Measurements from ENCODE around the gene DISP3.

DISP3 gene

DNA sequence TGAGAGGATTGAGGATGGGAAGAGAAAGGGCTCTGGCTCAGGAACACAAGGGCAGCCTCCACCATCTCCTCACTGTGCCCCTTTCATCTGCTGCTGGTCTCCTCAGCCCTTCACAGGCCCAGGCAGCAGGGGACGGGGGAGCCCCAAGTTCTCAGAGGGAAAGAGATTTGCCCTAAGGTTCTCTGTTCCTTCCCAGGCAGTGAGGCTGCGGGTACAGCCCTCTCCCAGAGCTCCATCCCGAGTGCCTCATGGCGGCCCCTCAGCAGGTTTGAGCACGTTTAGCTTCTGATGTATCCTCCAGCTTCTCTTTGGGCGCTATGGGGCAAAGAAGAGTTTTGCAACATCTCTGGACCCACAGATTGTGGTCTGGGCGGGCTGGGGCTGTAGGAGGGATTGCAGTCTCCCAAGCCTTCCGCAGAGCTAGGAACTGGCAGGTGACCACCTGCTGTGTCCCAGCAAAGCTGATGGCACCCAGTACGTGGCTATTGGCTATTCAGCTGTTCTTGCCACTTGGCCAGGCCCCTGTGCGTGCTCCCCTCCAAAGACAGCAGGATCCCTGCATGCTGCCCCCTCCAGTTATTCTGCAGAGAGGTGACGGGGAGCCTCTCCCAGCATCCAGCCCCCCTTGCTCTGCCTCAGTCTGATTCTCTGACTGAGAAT is 10.1 kb downstream of the DISP3 start:
- H3K27ac ChIP-seq (ENCODE audit: low read length, poor library complexity, severe bottlenecking): no peak overlapping the region
- no peak overlapping the region for H3K18ac ChIP-seq (ENCODE audit: low read depth in 1 of 2, low read length in 2 of 2)
- peaks cover 3% of the 10 kb centered on the region for H3K9me3 ChIP-seq (ENCODE audit: control insufficient read depth, low read length)

DNA sequence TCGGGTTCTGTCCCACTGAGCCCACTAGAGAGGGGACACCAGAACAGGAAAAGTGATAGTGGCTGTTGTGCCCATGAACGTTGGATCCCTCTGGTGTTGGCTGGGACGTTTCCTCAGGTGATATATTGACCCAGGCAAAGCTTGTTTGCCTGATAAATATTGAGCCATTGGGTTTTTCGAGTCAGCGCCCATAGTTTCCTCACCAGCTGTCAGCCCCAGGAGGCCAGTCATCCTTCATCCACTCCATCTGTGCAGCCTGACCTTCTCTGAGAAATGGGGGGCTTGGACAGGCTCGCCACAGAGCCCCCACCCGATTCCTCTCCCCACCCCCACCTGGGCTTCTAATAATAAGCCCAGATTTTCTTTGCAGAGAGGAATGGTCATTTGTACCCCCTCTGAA is 13.3 kb downstream of the DISP3 start:
- Histone ChIP-seq H3K18ac (ENCODE audit: low read depth in 1 of 2, low read length in 2 of 2) (no peak overlapping the region), H3K9me3 (ENCODE audit: control insufficient read depth, low read length) (peaks cover 3% of the 10 kb centered on the region), H3K4me3 (ENCODE audit: insufficient read depth in 1 of 2, low read depth in 1 of 2, low read length in 2 of 2) (no peak overlapping the region), H3K27ac (ENCODE audit: low read length, poor library complexity, severe bottlenecking) (no peak overlapping the region), H2BK15ac (ENCODE audit: low read depth, poor library complexity, severe bottlenecking) (no peak overlapping the region), H3K14ac (ENCODE audit: low read length in 2 of 2) (no peak overlapping the region), H3K9ac (ENCODE audit: low read length) (no peak overlapping the region), H3K4ac (ENCODE audit: low read depth in 1 of 2, low read length in 2 of 2) (no peak overlapping the region), H2AFZ (ENCODE audit: low read depth, low read length) (no peak overlapping the region), H3K36me3 (ENCODE audit: control insufficient read depth in 1 of 2, insufficient read depth in 2 of 2, low read depth in 1 of 2, low read length in 2 of 2) (no peaks in the 10 kb centered on the region), H2BK5ac (ENCODE audit: low read depth, low read length, poor library complexity, severe bottlenecking) (no peak overlapping the region), H3K23ac (ENCODE audit: low read length in 2 of 2) (no peak overlapping the region), H3K79me1 (replicated peaks; ENCODE audit: low read length, poor library complexity, severe bottlenecking) (no peaks in the 10 kb centered on the region), H4K8ac (ENCODE audit: low read length) (no peak overlapping the region), H3K27me3 (ENCODE audit: control insufficient read depth in 1 of 2, insufficient read depth in 1 of 2, low read length in 2 of 2) (peaks cover 8 to 38% of the 10 kb centered on the region in 2 experiments), H2BK120ac (ENCODE audit: low read depth, low read length) (no peak overlapping the region), H2BK12ac (ENCODE audit: low read length in 2 of 2) (no peak overlapping the region), H2AK5ac (ENCODE audit: low read length, severe bottlenecking) (no peak overlapping the region), H3K4me1 (ENCODE audit: control insufficient read depth, insufficient read depth, low read depth, low read length) (no peaks in the 10 kb centered on the region), H3K4me2 (ENCODE audit: low read length, poor library complexity, severe bottlenecking) (no peak overlapping the region), H4K91ac (ENCODE audit: low read length) (no peak overlapping the region)
- no peak for DNase-seq
- WGBS: 77% methylated on average over 6 of the region's 7 CpGs

More for the DNA sequence above, 10.1 kb downstream of the DISP3 start:
- H3K9ac ChIP-seq (ENCODE audit: low read length): no peak overlapping the region
- H2BK12ac ChIP-seq (ENCODE audit: low read length in 2 of 2): no peak overlapping the region
- no peak overlapping the region for H3K4me2 ChIP-seq (ENCODE audit: low read length, poor library complexity, severe bottlenecking)
- no peak for DNase-seq
- H3K4me1 ChIP-seq (ENCODE audit: control insufficient read depth, insufficient read depth, low read depth, low read length): no peaks in the 10 kb centered on the region
- no peaks in the 10 kb centered on the region for H3K36me3 ChIP-seq (ENCODE audit: control insufficient read depth in 1 of 2, insufficient read depth in 2 of 2, low read depth in 1 of 2, low read length in 2 of 2)
- H3K14ac ChIP-seq (ENCODE audit: low read length in 2 of 2): no peak overlapping the region
- H2AFZ ChIP-seq (ENCODE audit: low read depth, low read length): no peak overlapping the region
- H3K79me1 ChIP-seq (replicated peaks; ENCODE audit: low read length, poor library complexity, severe bottlenecking): no peaks in the 10 kb centered on the region
- WGBS: 73% methylated on average over 11 of the region's 11 CpGs
- no peak overlapping the region for H2BK5ac ChIP-seq (ENCODE audit: low read depth, low read length, poor library complexity, severe bottlenecking)
- H4K91ac ChIP-seq (ENCODE audit: low read length): no peak overlapping the region
- no peak overlapping the region for H3K4me3 ChIP-seq (ENCODE audit: insufficient read depth in 1 of 2, low read depth in 1 of 2, low read length in 2 of 2)
- no peak overlapping the region for H4K8ac ChIP-seq (ENCODE audit: low read length)
- no peak overlapping the region for H2BK120ac ChIP-seq (ENCODE audit: low read depth, low read length)
- H2BK15ac ChIP-seq (ENCODE audit: low read depth, poor library complexity, severe bottlenecking): no peak overlapping the region
- no peak overlapping the region for H3K23ac ChIP-seq (ENCODE audit: low read length in 2 of 2)
- H2AK5ac ChIP-seq (ENCODE audit: low read length, severe bottlenecking): no peak overlapping the region
- peaks cover 23 to 54% of the 10 kb centered on the region in 2 experiments for H3K27me3 ChIP-seq (ENCODE audit: control insufficient read depth in 1 of 2, insufficient read depth in 1 of 2, low read length in 2 of 2)
- H3K4ac ChIP-seq (ENCODE audit: low read depth in 1 of 2, low read length in 2 of 2): no peak overlapping the region

DNA sequence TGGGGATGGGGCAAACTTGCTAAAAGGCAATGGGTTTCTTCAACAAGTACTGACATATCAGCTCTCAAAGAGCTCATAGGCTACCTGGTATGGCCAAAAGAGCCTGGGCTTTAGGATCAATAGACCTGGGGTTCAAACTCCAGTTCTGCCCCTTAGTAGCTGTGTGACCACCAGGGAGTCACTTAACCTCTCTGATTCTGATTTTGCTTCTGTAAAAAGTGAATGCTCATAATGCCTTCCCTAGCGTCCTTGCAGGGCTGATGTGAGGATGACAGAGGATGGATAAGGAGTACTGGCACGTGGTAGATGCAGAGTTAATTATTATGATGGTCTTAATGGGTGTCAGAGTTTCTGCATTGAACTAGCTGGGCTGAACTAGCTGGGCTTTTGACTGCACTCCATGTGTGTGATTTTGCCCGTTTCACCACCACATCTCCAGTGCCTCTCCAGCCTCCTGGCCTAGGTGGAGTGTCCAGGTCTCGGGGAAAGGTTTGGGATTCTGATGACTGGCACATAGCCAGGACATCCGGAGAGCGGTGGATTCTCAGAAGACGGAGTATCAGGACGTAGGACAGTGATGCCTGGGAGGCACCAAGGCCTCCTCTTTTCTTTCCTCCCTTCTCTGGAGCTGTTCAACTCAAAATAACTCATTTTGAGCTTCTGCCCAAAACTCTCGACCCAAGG is 15.2 kb downstream of the DISP3 start:
- Histone ChIP-seq H3K9me3 (ENCODE audit: control insufficient read depth, low read length) (peaks cover 3% of the 10 kb centered on the region), H3K4me2 (ENCODE audit: low read length, poor library complexity, severe bottlenecking) (no peak overlapping the region), H3K14ac (ENCODE audit: low read length in 2 of 2) (no peak overlapping the region), H3K4ac (ENCODE audit: low read depth in 1 of 2, low read length in 2 of 2) (no peak overlapping the region), H3K4me1 (ENCODE audit: control insufficient read depth, insufficient read depth, low read depth, low read length) (no peaks in the 10 kb centered on the region), H3K79me1 (replicated peaks; ENCODE audit: low read length, poor library complexity, severe bottlenecking) (no peaks in the 10 kb centered on the region), H4K91ac (ENCODE audit: low read length) (no peak overlapping the region), H3K27me3 (ENCODE audit: control insufficient read depth in 1 of 2, insufficient read depth in 1 of 2, low read length in 2 of 2) (peaks cover 5 to 27% of the 10 kb centered on the region in 2 experiments), H2BK5ac (ENCODE audit: low read depth, low read length, poor library complexity, severe bottlenecking) (no peak overlapping the region), H2BK120ac (ENCODE audit: low read depth, low read length) (no peak overlapping the region), H4K8ac (ENCODE audit: low read length) (no peak overlapping the region), H2AFZ (ENCODE audit: low read depth, low read length) (no peak overlapping the region), H3K4me3 (ENCODE audit: insufficient read depth in 1 of 2, low read depth in 1 of 2, low read length in 2 of 2) (no peak overlapping the region), H3K36me3 (ENCODE audit: control insufficient read depth in 1 of 2, insufficient read depth in 2 of 2, low read depth in 1 of 2, low read length in 2 of 2) (no peaks in the 10 kb centered on the region), H2AK5ac (ENCODE audit: low read length, severe bottlenecking) (no peak overlapping the region), H3K23ac (ENCODE audit: low read length in 2 of 2) (no peak overlapping the region), H3K27ac (ENCODE audit: low read length, poor library complexity, severe bottlenecking) (no peak overlapping the region), H2BK15ac (ENCODE audit: low read depth, poor library complexity, severe bottlenecking) (no peak overlapping the region), H3K18ac (ENCODE audit: low read depth in 1 of 2, low read length in 2 of 2) (no peak overlapping the region), H2BK12ac (ENCODE audit: low read length in 2 of 2) (no peak overlapping the region), H3K9ac (ENCODE audit: low read length) (no peak overlapping the region)
- WGBS: 68% methylated on average over 9 of the region's 9 CpGs
- no peak for DNase-seq

DNA sequence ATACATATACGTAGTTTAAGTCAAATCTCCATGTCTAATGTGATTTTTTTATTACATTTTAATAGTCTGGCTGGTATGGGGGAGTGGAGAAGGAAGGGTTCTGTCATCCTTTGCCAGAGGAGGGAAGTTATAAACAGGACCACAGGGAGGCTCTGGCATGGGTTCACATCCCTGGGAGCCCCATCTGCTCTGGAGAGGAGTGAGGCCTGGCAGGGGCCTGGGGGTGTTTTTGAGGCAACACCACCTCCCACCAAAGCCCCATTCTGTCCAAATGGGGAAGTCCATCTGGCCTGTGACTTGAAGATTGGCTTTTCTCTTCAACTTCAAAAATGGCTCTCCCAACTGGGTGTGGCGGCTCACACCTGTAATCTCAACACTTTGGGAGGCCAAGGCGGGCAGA is 15.8 kb downstream of the DISP3 start:
- Histone ChIP-seq H4K91ac (ENCODE audit: low read length) (no peak overlapping the region), H3K4me1 (ENCODE audit: control insufficient read depth, insufficient read depth, low read depth, low read length) (no peaks in the 10 kb centered on the region), H2AK5ac (ENCODE audit: low read length, severe bottlenecking) (no peak overlapping the region), H2BK120ac (ENCODE audit: low read depth, low read length) (no peak overlapping the region), H2BK5ac (ENCODE audit: low read depth, low read length, poor library complexity, severe bottlenecking) (no peak overlapping the region), H3K4me2 (ENCODE audit: low read length, poor library complexity, severe bottlenecking) (no peak overlapping the region), H3K4me3 (ENCODE audit: insufficient read depth in 1 of 2, low read depth in 1 of 2, low read length in 2 of 2) (no peak overlapping the region), H3K27ac (ENCODE audit: low read length, poor library complexity, severe bottlenecking) (no peak overlapping the region), H3K18ac (ENCODE audit: low read depth in 1 of 2, low read length in 2 of 2) (no peak overlapping the region), H3K27me3 (ENCODE audit: control insufficient read depth in 1 of 2, insufficient read depth in 1 of 2, low read length in 2 of 2) (peaks cover 0 to 30% of the 10 kb centered on the region in 2 experiments), H4K8ac (ENCODE audit: low read length) (no peak overlapping the region), H2AFZ (ENCODE audit: low read depth, low read length) (no peak overlapping the region), H3K79me1 (replicated peaks; ENCODE audit: low read length, poor library complexity, severe bottlenecking) (no peaks in the 10 kb centered on the region), H3K9ac (ENCODE audit: low read length) (no peak overlapping the region), H3K9me3 (ENCODE audit: control insufficient read depth, low read length) (peaks cover 3% of the 10 kb centered on the region), H3K23ac (ENCODE audit: low read length in 2 of 2) (no peak overlapping the region), H3K14ac (ENCODE audit: low read length in 2 of 2) (no peak overlapping the region), H2BK15ac (ENCODE audit: low read depth, poor library complexity, severe bottlenecking) (no peak overlapping the region), H3K4ac (ENCODE audit: low read depth in 1 of 2, low read length in 2 of 2) (no peak overlapping the region), H2BK12ac (ENCODE audit: low read length in 2 of 2) (no peak overlapping the region), H3K36me3 (ENCODE audit: control insufficient read depth in 1 of 2, insufficient read depth in 2 of 2, low read depth in 1 of 2, low read length in 2 of 2) (no peaks in the 10 kb centered on the region)
- WGBS: 76% methylated on average over 3 of the region's 3 CpGs
- no peak for DNase-seq

Data from mesenchymal stem cell (in vitro differentiated cells and primary cell).